ENCODE measurements around the gene ZNHIT6. TPM values are rescaled to one million over a fixed set of nuclear protein-coding genes. Genes with fewer than 3 reads are reported as not detected.

ZNHIT6 gene
- total RNA-seq, 1 donor from 2014 or later, result 8.2 TPM

DNA sequence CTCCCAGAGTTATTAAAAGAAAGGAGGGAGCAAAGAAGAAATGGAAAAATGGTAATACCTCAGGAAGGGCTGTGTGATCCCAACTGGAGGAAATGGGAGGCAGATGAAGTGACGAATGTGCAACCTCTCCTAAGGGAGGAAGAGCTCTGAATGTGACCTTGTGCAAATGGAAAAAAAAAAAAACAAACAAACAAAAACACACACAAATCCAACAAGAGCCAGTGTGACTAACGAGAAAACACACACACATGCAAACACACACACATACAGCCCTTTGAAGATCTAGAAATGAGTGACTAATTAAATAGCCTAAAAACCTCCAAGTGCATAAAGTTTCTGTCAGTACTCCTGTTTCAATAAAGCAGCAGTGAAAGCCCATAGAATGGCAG is 78.7 kb downstream of the ZNHIT6 start:
- no peak for ATAC-seq (ENCODE audit: poor library complexity)
- intact Hi-C loops (cut with DNase I), result no loop called here
- DNase-seq, result no peak

DNA sequence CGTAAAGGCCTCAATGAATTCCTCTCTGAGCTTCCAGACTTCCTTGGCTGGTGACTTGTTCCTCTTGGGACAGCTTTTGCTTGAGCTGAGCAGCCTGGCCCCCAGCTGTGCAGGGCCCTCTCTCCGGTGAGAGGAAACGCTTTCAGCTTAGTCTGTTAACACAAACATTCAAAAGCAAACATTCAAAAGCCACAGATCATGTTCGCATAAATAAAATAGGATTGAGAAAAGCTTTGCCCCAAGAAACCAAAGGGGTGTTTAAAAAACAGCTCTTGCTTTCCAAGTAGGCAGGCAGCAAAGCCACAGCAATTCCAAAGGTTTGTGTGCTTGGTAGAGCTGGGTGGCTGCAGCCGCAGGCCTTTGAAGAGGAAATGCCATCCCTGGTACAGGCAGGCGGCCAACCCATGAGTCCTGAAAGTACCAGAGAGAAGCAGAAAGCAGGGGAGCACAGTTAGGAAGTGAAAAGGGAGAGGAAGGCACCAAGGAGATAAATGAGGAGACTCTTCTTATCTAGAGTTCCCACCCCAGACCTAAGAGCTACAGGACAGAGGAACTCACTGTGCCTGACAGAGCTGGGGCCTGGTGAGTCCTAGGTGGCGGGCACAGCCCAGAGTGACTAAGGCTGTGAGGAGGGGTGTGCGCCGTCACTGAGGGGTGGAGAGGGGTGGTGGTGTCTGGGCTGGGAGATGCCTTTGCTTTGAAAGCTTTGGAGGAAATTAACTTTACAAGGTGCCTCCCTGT is 79.3 kb downstream of the ZNHIT6 start:
- intact Hi-C loops (cut with DNase I), result no loop called here
- peak; percentile 90 for ATAC-seq (ENCODE audit: poor library complexity)
- DNase-seq, result peak; percentile 58

DNA sequence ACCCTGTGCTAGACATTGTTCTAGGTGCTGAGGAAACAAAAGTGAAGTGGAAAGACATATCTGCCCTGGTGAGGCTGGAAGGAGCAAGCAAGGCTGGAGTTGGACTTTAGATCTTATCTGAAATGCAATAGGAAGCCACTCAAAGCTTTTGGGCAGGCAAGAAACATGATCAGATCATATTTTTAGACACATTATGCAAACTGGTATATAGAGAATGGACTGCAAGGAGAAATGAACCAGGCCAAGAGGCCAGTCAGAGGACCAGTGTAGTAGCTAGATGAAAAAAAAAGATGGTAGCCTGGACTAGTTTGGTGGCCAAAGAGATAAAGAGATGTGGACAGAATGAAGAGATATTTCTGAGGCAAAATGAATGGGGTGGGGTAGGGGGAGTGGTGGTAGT is 81.4 kb downstream of the ZNHIT6 start:
- intact Hi-C loops (cut with DNase I), result no loop called here

DNA sequence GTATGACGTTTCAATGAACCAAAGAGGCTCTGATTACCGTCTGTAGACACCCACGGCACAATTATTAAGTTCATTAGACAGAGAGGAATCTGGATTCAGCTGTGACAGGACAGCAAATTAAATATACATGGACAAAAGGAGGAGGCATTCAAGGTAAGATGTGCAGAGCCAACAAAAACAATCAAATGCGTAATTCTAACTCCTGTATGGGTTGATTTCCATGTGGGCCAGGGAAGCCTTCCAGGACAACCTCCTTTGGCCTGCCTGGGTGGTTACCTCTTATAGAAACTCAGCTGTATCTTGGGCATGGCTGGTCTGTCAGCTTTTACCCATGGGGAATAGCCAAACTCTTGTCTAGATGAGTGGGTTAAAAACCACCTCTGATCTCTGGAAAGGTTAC is 83.9 kb downstream of the ZNHIT6 start:
- intact Hi-C loops (cut with DNase I), result no loop called here
- ATAC-seq (ENCODE audit: poor library complexity) (no peak), DNase-seq (no peak)

More for the DNA sequence above, 81.4 kb downstream of the ZNHIT6 start:
- no peak for DNase-seq
- ATAC-seq (ENCODE audit: poor library complexity), result no peak

DNA sequence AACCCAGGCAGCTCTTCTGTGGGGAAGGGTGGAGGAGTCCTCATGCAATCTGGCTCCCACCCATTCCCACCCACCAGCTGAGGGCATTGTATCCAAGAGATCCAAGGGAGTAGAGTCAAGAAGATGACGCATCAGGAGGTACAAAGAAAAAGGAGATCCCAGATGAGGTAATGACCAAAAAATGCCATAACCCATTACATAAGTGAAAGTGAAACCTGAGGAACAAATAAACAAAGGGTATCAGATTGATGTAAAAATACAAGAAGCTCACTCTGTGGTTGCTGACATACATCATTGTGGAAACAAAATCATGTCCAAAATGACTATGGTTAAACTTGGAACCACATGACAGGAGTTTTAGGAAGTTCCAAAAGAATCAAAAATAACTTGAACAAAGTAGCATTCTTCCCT is 85.2 kb downstream of the ZNHIT6 start:
- intact Hi-C loops (cut with DNase I), result no loop called here
- no peak for DNase-seq
- ATAC-seq (ENCODE audit: poor library complexity), result no peak

DNA sequence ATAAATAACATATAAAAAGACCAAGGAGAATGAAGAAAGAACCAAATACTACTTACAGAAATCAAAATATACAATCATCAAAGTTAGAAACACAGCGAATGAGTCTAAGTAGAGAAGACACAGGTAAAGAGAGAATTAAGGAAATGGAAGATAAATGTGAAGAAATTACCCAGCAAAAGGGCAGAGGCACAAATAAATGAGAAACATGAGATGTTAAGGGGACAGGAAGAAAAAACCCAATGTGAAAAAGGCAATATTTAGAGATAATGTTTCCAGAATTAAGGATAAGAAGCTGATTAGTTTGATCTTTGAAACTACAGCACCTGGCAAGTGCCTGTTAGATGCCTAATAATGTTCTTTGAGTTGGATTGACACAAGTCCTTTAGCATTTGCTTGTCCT is 86.8 kb downstream of the ZNHIT6 start:
- intact Hi-C loops (cut with DNase I), result no loop called here
- DNase-seq (no peak), ATAC-seq (ENCODE audit: poor library complexity) (no peak)

DNA sequence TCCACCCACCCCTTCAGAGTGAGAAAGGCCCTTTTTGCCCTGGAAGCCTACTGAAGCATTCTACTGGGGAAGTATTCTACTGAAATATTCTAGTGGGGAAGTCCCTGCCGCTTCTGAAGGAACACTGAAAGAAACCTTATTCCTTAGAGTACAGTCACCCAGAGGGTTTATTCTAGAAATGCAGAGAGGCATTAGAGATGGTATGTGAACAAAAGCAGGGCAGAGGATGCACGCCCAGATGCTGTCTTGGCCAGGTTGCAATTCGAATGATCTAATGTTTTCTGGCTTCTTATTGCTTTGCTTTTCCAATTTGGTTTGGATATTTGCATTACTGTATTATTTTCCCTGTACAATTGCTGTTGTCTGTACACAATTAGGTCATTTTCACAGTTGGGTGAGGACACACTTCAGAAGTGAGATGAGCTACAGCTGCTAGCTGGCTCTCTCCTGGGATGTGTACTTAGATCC is 90.6 kb downstream of the ZNHIT6 start:
- intact Hi-C loops (cut with DNase I), result no loop called here
- DNase-seq, result no peak
- ATAC-seq (ENCODE audit: poor library complexity), result no peak

DNA sequence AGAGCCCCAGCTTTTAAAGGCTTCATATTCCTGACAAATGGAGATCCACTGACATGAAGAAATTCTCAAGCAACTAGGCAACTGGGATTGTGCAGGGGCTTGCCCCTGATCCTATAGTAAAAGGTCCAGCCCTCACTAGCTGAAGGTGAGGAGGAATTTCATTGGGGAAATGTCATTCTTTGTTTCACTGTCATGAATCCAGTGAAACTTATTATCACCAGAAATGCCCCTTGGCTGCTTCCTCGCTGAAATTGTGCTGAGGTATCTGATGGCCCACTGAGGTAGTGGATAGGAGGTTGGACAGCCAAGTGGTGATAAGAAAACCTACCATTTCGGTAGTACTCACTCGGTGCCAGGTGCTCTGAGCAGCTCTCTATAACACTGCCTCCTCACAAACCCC is 91.5 kb downstream of the ZNHIT6 start:
- no peak for ATAC-seq (ENCODE audit: poor library complexity)

DNA sequence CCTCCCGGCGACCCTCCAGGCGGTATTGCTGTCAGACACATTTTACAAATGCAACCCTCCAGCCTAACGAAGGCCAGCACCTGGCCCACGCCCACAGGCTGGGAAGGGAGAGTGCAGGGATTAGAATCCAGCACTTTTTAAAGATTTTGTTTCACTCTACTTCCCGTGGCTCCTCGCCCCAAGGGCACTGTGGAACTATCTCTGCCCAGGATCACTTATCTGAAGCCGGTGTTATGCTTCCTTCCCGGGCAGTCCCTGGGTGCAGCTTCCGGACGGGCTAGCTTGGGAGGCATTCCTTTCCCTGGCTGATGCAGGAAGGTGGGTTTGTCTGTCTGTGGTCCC is 91.9 kb downstream of the ZNHIT6 start:
- DNase-seq, result no peak
- intact Hi-C loops (cut with DNase I), result no loop called here

More for the DNA sequence above, 91.5 kb downstream of the ZNHIT6 start:
- intact Hi-C loops (cut with DNase I), result no loop called here
- DNase-seq, result no peak

DNA sequence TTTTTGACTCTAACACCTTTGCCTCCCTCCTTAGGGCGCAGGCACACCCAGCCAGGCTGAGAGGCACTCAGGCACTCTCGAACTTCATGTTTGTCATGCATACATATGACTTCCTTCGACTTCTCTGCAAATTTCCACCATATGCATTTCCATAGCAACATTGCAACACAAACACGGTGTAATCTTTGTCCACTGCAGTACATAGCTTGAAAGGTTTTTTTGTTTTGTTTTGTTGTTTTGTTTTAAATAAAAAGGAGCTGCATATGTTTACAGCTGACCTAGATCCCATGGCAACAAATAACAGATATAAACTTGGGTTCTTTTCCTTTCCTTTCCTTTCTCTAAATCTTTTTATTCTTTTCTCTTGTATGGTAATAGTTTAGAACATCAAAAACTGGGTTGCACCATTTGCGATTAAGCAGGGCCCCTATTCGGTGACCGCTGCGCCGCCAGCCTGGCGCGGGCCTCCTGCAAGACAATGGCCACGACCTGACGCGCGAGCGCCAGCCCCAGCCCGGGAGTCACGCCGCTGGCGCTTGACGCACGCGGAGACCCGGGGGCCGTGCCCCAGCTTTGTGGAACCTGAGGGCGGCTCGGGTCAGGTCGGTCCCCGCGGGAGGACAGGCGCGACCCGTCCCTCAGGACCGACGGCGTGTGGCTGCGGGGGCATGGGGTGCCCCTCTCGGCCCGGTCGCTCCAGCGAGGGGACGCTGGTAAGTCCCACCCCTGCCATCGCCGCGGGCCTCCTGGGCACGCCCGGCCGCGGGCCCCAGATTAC is 92.5 kb downstream of the ZNHIT6 start:
- no peak for DNase-seq
- no peak for ATAC-seq (ENCODE audit: poor library complexity)
- intact Hi-C loops (cut with DNase I), result no loop called here

More for the DNA sequence above, 91.9 kb downstream of the ZNHIT6 start:
- ATAC-seq (ENCODE audit: poor library complexity), result no peak

DNA sequence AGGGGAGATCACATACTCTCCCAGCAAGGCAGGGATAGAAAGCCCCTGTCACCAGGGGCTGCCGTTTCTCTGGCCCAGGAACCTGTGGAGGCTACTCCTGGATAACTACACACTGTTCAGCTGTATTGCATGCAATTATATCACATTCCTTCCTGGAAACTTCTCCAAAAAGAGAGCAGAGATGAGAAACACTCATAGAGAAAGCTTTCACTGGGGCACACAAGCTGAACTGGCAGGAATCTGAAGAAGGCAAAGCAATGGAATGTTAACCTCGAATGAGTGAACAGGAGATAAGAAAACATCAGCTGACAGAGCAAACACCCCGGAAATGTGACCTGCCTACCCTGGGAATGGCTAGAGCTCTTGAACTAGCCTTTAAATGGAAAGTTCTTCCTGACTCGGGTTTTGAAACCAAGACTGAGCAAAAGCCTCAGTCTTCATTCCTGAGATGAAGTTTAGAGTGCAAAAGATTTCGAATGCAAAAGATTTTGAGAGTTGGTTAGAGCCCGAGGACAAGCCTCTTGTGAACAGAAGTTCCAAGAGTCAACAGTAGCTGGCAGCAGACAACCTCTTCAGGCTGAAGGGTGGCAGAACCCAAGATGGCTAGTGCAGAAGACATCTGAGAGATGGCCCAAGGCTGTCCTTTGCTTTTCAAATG is 95.4 kb downstream of the ZNHIT6 start:
- intact Hi-C loops (cut with DNase I), result no loop called here
- DNase-seq (no peak), ATAC-seq (ENCODE audit: poor library complexity) (peak; percentile 79)

DNA sequence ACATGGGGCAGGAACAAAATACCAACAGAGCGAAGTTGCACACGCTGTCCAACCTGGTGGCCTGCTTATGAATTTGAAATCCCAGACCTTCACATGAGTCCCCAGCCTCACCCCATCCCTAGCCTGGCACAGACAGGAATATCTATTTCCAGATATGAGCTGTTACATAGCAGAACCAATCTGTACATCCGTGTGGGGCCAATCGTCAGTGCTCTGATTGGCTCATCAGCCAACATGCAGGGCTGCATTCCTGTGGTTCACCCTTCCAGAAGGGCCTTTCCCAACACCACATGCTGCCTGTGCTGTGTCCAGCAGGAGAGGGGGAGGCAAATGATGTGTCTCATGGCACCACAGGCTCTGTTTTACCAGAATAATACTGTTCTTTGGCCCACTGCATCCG is 96.4 kb downstream of the ZNHIT6 start:
- DNase-seq (no peak), ATAC-seq (ENCODE audit: poor library complexity) (peak; percentile 60)
- intact Hi-C loops (cut with DNase I), result no loop called here

DNA sequence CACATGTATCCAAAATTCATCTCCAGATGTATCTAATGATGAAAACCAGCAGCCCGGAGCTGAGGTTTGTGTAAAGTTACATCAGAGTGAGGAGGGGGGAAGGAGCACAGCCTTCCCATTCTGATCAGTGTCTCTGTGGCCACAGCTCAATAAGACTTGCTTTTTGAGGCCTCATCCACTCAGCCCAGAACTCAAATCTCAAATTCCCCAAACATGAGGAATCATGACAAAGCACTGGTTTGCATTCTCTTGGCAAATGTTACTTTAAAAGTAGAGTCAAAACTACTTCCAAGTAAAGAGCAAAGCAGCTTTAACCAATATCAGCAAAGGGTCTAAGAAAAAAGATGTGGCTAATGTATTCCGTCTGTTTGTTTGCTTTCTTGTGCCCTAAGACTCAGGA is 96.8 kb downstream of the ZNHIT6 start:
- ATAC-seq (ENCODE audit: poor library complexity), result no peak
- DNase-seq, result no peak
- intact Hi-C loops (cut with DNase I), result no loop called here

DNA sequence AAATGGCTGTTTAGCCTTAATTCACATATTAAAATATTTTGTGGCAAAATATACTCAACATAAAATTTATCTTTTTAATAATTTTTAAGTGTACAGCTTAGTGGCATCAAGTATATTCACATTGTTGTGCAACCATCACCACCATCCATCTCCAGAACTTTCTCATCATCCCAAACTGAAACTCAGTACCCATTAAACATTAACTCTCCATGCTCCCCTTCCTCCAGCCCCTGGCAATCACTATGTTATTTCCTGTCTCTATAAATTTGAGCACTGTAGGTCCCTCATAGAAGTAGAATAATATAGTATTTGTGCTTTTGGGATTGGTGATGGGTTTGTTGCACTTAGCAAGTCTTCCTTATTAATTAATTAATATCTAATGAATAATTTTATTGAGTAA is 98.3 kb downstream of the ZNHIT6 start:
- intact Hi-C loops (cut with DNase I), result no loop called here
- ATAC-seq (ENCODE audit: poor library complexity), result no peak
- no peak for DNase-seq

DNA sequence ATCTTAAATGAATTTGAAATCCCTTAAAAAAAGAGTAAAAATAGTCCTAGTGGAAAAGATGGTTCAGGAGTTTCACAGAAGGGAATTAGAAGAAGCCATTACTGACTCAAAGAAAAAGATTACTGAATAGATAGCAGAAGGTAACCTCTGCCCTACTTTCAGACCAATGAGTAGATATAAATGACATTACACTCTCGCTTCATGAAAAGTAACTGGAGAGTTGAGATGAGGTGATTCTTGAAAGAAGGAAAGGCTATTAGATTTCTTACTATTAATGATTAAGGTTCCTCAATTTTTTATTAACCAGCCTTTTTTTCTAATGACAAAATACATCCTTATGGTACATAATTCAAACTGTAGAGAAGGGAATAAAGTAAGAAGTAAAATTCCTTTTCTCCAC is 99.4 kb downstream of the ZNHIT6 start:
- intact Hi-C loops (cut with DNase I), result no loop called here
- DNase-seq (no peak), ATAC-seq (ENCODE audit: poor library complexity) (no peak)

DNA sequence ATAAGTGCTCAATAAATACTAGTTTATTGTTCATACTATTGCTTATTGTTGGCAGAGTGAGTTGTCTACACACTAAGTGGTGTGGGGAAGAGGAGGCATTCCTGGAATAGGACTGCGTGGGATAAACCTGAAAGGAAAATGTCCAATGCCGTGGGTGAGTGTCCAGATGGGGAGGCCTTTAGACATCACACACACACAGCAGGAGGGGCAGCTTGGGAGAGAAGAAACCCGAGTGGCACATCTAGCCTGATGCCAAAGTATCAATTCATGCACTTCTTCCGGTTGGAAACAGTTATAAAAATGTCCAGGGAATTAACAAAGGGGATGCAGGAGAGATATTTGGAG is 100.3 kb downstream of the ZNHIT6 start:
- DNase-seq, result no peak
- intact Hi-C loops (cut with DNase I), result no loop called here
- no peak for ATAC-seq (ENCODE audit: poor library complexity)

DNA sequence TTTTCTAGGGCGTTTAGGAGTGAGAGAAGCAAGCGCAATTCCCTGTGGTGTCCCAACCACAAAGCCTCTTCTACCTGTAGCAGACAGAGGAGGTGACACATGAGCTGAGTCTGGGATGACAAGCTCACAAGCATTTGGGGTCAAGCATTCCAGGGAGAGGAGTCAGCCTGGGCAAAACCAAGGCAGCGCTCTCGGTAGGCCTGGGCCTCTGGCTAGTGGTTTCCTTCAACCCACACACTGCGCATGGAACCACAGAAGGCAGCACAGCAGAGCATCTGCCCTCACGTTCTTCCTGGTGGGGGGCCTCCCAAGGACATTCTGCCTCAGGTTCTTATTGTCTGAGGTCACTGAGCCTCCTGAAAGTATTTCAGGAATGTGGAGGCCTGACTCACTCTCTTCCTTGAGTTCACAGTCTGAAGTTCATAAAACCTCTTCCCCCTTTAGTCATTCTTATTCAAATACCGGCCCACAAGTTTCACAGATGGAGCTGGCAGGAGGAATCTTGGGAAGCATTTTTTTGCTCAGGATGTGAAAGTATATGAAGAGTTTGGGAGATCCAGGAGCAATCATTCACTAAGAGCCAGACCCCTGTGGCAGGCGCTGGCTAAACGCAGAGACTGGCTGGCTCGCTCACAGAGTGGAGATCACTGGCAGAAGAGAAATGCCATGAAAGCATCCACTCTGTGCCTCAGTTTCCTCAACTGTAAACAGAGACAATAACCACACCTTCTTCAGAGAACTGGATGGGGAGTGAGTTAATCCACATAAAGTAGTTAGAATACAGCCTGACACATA is 100.9 kb downstream of the ZNHIT6 start:
- ATAC-seq (ENCODE audit: poor library complexity) (no peak), DNase-seq (no peak)
- intact Hi-C loops (cut with DNase I), result no loop called here

DNA sequence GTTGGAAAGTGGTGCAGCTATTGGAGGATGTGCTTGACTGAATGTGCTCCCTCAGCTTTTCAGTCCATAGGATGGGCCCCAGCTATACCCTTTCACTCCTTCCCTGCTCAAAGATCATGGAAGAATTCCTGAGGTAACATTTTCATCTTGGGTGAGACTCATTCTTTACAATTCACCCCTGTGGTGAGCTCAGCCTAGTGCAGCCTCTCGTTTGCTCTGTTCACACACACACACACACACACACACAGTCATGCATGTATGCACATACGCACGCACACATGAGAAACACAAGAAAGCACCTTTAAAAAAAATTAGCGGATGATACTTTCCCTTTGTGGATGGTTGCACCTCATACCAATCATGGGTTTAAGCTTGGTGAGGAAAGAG is 101.8 kb downstream of the ZNHIT6 start:
- intact Hi-C loops (cut with DNase I), result no loop called here
- no peak for ATAC-seq (ENCODE audit: poor library complexity)
- no peak for DNase-seq

Measured in Right ventricle myocardium superior (tissue), 1 donor.